Measurements from ENCODE around the gene NCKAP5. TPM values are rescaled to one million over a fixed set of nuclear protein-coding genes. Genes with fewer than 3 reads are reported as not detected.

The NCKAP5 gene
- total RNA-seq, 2 donors from 2014 or later, result 0.78 to 2.6 TPM

DNA sequence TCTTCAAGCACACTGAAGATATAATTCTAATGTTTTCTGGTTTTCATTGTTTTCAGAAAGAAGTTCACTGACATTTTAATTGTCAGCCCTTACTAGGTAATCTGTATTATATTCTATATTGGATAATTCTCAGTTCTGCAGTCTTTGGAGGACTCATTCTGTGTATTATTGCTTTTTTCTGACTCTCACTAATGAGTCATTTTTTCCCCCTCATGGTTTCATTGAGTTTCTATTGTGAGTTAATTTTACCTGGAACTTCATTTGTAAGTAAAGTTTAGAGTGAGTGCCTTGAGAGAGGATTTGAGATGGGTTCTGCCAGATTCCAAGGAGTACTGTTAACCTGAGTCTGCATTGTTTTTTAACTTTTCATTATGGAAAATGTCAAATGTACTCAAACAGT lies 807.9 kb downstream of the NCKAP5 start:
- intact Hi-C loops (cut with DNase I), result no loop called here
- H3K4me3 ChIP-seq, result no peak overlapping the region
- no peaks in the 10 kb centered on the region for H3K27me3 ChIP-seq
- H3K9me3 ChIP-seq, result no peaks in the 10 kb centered on the region
- ATAC-seq (no peak), DNase-seq (no peak)
- no peaks in the 10 kb centered on the region for H3K4me1 ChIP-seq
- TF ChIP-seq, protein P1, sequence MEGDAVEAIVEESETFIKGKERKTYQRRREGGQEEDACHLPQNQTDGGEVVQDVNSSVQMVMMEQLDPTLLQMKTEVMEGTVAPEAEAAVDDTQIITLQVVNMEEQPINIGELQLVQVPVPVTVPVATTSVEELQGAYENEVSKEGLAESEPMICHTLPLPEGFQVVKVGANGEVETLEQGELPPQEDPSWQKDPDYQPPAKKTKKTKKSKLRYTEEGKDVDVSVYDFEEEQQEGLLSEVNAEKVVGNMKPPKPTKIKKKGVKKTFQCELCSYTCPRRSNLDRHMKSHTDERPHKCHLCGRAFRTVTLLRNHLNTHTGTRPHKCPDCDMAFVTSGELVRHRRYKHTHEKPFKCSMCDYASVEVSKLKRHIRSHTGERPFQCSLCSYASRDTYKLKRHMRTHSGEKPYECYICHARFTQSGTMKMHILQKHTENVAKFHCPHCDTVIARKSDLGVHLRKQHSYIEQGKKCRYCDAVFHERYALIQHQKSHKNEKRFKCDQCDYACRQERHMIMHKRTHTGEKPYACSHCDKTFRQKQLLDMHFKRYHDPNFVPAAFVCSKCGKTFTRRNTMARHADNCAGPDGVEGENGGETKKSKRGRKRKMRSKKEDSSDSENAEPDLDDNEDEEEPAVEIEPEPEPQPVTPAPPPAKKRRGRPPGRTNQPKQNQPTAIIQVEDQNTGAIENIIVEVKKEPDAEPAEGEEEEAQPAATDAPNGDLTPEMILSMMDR (IDR thresholded peaks at IDR 0.05), result no peak
- no peak for TF ChIP-seq POLR2A (IDR thresholded peaks at IDR 0.05)
- no peaks in the 10 kb centered on the region for H3K36me3 ChIP-seq (replicated peaks in 1 of 2; ENCODE audit: insufficient read depth in 1 of 2, low read depth in 2 of 2)
- H3K27ac ChIP-seq, result no peak overlapping the region

DNA sequence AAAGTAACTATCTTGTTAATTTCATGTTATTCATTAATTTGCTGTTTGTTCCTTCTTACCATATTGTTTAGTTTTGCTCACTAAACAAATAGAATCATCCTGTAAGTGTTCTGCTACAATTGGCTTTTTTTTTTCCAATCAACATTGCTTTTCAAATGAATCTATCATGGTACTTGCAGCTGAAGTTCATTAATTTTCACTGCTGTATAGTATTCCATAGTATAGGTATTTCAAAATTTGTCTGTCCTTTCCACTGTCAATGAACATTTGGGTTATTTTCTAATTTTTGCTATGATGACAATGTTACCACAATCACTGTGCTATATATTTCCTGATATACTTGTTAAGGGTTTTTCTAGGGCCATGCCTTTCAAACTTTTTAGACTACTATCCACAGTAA lies 809.3 kb downstream of the NCKAP5 start:
- Histone ChIP-seq H3K36me3 (replicated peaks in 1 of 2; ENCODE audit: insufficient read depth in 1 of 2, low read depth in 2 of 2) (no peaks in the 10 kb centered on the region), H3K4me1 (no peaks in the 10 kb centered on the region), H3K4me3 (no peak overlapping the region), H3K27ac (no peak overlapping the region), H3K9me3 (no peaks in the 10 kb centered on the region), H3K27me3 (no peaks in the 10 kb centered on the region)
- TF ChIP-seq, protein P1 (IDR thresholded peaks at IDR 0.05), result no peak
- TF ChIP-seq POLR2A (IDR thresholded peaks at IDR 0.05), result no peak
- ATAC-seq (no peak), DNase-seq (no peak)
- intact Hi-C loops (cut with DNase I), result no loop called here

DNA sequence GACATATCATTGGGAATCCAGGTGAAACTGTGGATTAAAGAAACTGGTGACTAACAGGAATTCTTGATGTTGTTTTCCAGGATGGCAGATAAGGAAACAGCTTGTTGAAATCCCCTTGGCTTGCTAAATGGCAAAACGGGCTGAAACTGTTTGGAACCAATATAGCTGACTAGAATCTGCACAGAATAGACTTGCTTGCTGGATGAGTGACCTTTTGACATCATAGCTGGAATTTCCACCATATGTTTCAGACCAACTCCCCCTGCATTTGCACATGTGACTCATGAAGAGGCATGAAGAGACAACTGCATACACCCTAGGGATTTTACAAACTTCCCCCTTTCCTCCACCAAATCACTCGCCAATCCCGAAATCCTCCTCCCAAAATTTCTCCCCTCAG lies 810.6 kb downstream of the NCKAP5 start:
- Histone ChIP-seq H3K4me1 (no peaks in the 10 kb centered on the region), H3K27ac (no peak overlapping the region), H3K9me3 (no peaks in the 10 kb centered on the region), H3K27me3 (no peaks in the 10 kb centered on the region), H3K4me3 (no peak overlapping the region), H3K36me3 (replicated peaks in 1 of 2; ENCODE audit: insufficient read depth in 1 of 2, low read depth in 2 of 2) (no peaks in the 10 kb centered on the region)
- TF ChIP-seq POLR2A (IDR thresholded peaks at IDR 0.05), result no peak
- TF ChIP-seq, protein P1 (IDR thresholded peaks at IDR 0.05), result no peak
- intact Hi-C loops (cut with DNase I), result no loop called here
- ATAC-seq (no peak), DNase-seq (no peak)
- WGBS, 2 donors, result 62 to 64% methylated on average over 3 of the region's 3 CpGs

DNA sequence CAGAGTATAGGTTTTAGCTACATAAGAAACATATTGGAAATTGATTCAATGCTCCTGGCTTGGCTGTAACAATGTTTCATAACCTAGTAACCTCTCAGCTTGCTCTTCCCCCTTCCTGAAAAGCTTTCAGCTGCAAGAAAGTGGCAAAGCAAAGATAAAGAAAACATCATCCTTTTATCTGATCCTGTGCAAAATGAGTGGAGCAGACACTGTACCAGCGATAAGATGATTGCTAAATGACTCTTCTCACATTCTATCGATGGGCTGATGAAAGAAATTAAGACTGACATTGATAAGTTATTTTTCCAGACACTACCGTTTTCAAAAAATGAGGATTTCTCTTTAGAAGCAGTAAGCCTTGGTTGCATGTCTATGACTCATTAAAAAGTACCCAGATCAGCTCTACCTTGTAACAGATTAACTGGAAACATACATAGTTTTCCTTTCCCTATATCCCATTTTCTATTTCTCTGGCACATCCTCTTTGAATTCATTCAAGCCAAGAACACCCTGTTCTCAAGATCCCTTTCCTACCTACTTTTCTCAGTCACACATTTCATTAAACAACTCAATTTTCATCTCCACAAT lies 811.2 kb downstream of the NCKAP5 start:
- Histone ChIP-seq H3K27ac (no peak overlapping the region), H3K4me1 (no peaks in the 10 kb centered on the region), H3K9me3 (no peaks in the 10 kb centered on the region), H3K27me3 (no peaks in the 10 kb centered on the region), H3K36me3 (replicated peaks in 1 of 2; ENCODE audit: insufficient read depth in 1 of 2, low read depth in 2 of 2) (no peaks in the 10 kb centered on the region), H3K4me3 (no peak overlapping the region)
- intact Hi-C loops (cut with DNase I), result no loop called here
- WGBS, 2 donors, result 62 to 67% methylated on average over 3 of the region's 3 CpGs
- no peak for TF ChIP-seq POLR2A (IDR thresholded peaks at IDR 0.05)
- TF ChIP-seq, protein P1 (IDR thresholded peaks at IDR 0.05), result no peak
- DNase-seq, result no peak
- ATAC-seq, result no peak

DNA sequence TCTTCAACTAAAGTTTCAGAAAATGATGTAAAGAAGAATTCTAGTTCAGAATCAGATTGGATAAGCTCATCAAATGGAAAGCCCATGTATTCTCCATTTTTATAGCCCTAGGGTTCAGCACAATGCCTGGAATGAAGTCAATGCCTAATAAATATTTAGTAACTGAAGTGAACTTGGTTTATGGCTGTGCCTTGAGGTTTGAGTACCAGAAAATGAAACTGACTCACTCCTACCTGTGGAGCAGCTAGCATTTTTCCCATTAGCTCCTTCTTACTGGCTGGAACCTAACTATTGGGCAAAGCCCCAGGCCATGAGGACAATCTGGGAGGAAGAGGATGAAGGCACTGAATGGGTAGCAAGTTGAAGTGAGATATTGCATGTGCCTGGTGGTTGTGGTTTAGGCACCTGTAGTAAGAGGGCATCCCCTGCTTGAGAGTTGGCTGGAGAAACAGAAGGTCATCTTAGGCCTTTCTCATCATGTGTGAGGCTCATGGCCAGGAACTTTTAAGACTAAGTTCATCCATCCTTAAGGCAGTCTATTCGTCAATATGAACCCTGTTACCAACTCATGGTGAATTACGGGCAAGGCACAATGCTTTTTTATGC lies 813.3 kb downstream of the NCKAP5 start:
- intact Hi-C loops (cut with DNase I), result no loop called here
- no peak overlapping the region for H3K4me3 ChIP-seq
- DNase-seq (no peak), ATAC-seq (no peak)
- H3K36me3 ChIP-seq (replicated peaks in 1 of 2; ENCODE audit: insufficient read depth in 1 of 2, low read depth in 2 of 2), result no peaks in the 10 kb centered on the region
- no peaks in the 10 kb centered on the region for H3K27me3 ChIP-seq
- TF ChIP-seq, protein P1 (IDR thresholded peaks at IDR 0.05), result no peak
- TF ChIP-seq POLR2A (IDR thresholded peaks at IDR 0.05), result no peak
- no peak overlapping the region for H3K27ac ChIP-seq
- no peaks in the 10 kb centered on the region for H3K9me3 ChIP-seq
- 89 to 94% methylated on average over 2 of the region's 2 CpGs for WGBS, 2 donors
- no peaks in the 10 kb centered on the region for H3K4me1 ChIP-seq
